Ishikawa (cell line): ENCODE data around the gene AP4M1.

Experiments used
- CEBPB ChIP-seq: IDR thresholded peaks from 2 replicates; pipeline ENCODE4 v1.6.1; 2012
- CREB1 ChIP-seq: IDR thresholded peaks from 2 replicates; pipeline ENCODE4 v1.6.1; 2012; ENCODE audit warnings: low read depth
- EGR1 ChIP-seq: IDR thresholded peaks from 2 replicates; pipeline ENCODE4 v1.6.1; 2012
- EP300 ChIP-seq: IDR thresholded peaks from 2 replicates; pipeline ENCODE4 v1.6.1; 2012; ENCODE audit warnings: borderline replicate concordance
- FOXM1 ChIP-seq: IDR thresholded peaks from 2 replicates; pipeline ENCODE4 v1.6.1; 2012; ENCODE audit warnings: low read depth, borderline replicate concordance
- MAX ChIP-seq: IDR thresholded peaks from 2 replicates; pipeline ENCODE4 v1.6.1; 2012
- NFIC ChIP-seq: IDR thresholded peaks from 2 replicates; pipeline ENCODE4 v1.6.1; 2012
- RAD21 ChIP-seq: IDR thresholded peaks from 2 replicates; pipeline ENCODE4 v1.6.1; 2012; ENCODE audit warnings: low read depth
- REST ChIP-seq: IDR thresholded peaks from 2 replicates; pipeline ENCODE4 v1.6.1; 2012; ENCODE audit warnings: low read depth, mild to moderate bottlenecking
- TAF1 ChIP-seq: IDR thresholded peaks from 2 replicates; pipeline ENCODE4 v1.6.1; 2012; ENCODE audit warnings: low read depth, mild to moderate bottlenecking
- TCF12 ChIP-seq: IDR thresholded peaks from 2 replicates; pipeline ENCODE4 v1.6.1; 2012; ENCODE audit warnings: low read depth
- TEAD4 ChIP-seq: IDR thresholded peaks from 2 replicates; pipeline ENCODE4 v1.6.1; 2012
- YY1 ChIP-seq: IDR thresholded peaks from 2 replicates; pipeline ENCODE4 v1.6.1; 2012; ENCODE audit warnings: low read depth
- ZBTB7A ChIP-seq: IDR thresholded peaks from 2 replicates; pipeline ENCODE4 v1.6.1; 2012; ENCODE audit warnings: low read depth
- TF ChIP-seq, protein P1 (sequence below): IDR thresholded peaks from 2 replicates; pipeline ENCODE4 v1.6.1; 2012

The AP4M1 gene

GRCh38 chr7:100106633-100107032, 5.2 kb downstream of the AP4M1 start:
- no peak for TF ChIP-seq REST
- no peak for TF ChIP-seq TAF1
- no peak for TF ChIP-seq MAX
- no peak for TF ChIP-seq ZBTB7A
- no peak for TF ChIP-seq FOXM1
- TF ChIP-seq TEAD4 = no peak
- TF ChIP-seq, protein P1, sequence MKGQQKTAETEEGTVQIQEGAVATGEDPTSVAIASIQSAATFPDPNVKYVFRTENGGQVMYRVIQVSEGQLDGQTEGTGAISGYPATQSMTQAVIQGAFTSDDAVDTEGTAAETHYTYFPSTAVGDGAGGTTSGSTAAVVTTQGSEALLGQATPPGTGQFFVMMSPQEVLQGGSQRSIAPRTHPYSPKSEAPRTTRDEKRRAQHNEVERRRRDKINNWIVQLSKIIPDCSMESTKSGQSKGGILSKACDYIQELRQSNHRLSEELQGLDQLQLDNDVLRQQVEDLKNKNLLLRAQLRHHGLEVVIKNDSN = no peak
- TF ChIP-seq EGR1 = no peak
- TF ChIP-seq CREB1 = no peak
- TF ChIP-seq RAD21 = no peak
- TF ChIP-seq NFIC = no peak
- TF ChIP-seq YY1 = no peak
- no peak for TF ChIP-seq TCF12
- TF ChIP-seq CEBPB = no peak
- TF ChIP-seq EP300 = no peak

- TF ChIP-seq TAF1 (no peak), CEBPB (no peak), YY1 (no peak), RAD21 (no peak), MAX (no peak), REST (no peak)
These were observed 5.8 kb downstream of the AP4M1 start for GRCh38 chr7:100107125-100107737.

DNA sequence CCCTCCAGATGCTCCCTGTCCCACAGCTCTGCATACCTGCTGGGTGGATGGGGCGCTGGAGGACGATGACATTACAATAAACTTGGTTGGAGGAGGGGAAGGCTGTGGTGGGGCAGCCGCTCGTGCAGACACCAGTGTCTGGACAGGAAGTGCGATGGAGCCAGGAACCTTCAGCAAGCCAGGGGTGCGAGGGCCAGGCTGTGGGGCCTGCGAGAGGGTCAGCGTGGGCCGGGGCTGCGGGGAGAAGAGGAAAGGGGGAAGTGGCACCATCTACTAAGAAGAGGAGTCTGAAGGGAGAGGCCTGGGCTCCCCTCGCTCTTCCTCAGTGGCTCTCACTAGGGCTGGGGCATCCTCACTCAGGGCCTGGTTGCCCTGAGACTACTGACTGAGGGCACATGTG, 6.4 kb downstream of the AP4M1 start:
- TF ChIP-seq CEBPB (no peak), ZBTB7A (no peak), REST (no peak), FOXM1 (no peak), EGR1 (no peak), TAF1 (no peak), YY1 (no peak), MAX (no peak), CREB1 (no peak), TEAD4 (no peak), TCF12 (no peak), NFIC (no peak), EP300 (no peak), RAD21 (no peak)
- TF ChIP-seq, protein P1 = no peak

GRCh38 chr7:100109521-100110163, 8.2 kb downstream of the AP4M1 start:
- no peak for TF ChIP-seq YY1
- no peak for TF ChIP-seq CREB1
- TF ChIP-seq FOXM1 = no peak
- no peak for TF ChIP-seq ZBTB7A
- TF ChIP-seq EP300 = no peak
- TF ChIP-seq TAF1 = no peak
- no peak for TF ChIP-seq TEAD4
- TF ChIP-seq MAX = no peak
